GM12875 (cell line): ENCODE results near the gene SLC4A5.

Experiments
- H3K4me3 ChIP-seq: one replicate; pipeline ENCODE4 v1.5.1; 2011; ENCODE audit warnings: low read depth, low read length, control low read depth
- CTCF ChIP-seq: IDR thresholded peaks from 2 replicates; pipeline ENCODE4 v1.5.1; 2011; ENCODE audit warnings: low read depth, mild to moderate bottlenecking, control low read depth, inconsistent platforms, low read length, moderate library complexity, borderline replicate concordance; ENCODE audit not compliant: insufficient read depth

The SLC4A5 gene

GRCh38 chr2:74367789-74368188 lies 24.6 kb upstream of the SLC4A5 start:
- no peak for TF ChIP-seq CTCF
- no peak overlapping the region for H3K4me3 ChIP-seq

GRCh38 chr2:74366036-74366435 lies 22.8 kb upstream of the SLC4A5 start:
- H3K4me3 ChIP-seq: no peak overlapping the region
- TF ChIP-seq CTCF: no peak

GRCh38 chr2:74364533-74365505 lies 21.6 kb upstream of the SLC4A5 start:
- H3K4me3 ChIP-seq: no peak overlapping the region
- no peak for TF ChIP-seq CTCF

GRCh38 chr2:74361327-74361726 lies 18.1 kb upstream of the SLC4A5 start:
- no peak overlapping the region for H3K4me3 ChIP-seq
- TF ChIP-seq CTCF: no peak

- TF ChIP-seq CTCF: no peak
- H3K4me3 ChIP-seq: no peak overlapping the region
These were observed 14.4 kb upstream of the SLC4A5 start for GRCh38 chr2:74357627-74358026.

GRCh38 chr2:74349889-74350288 lies 6.7 kb upstream of the SLC4A5 start:
- no peak for TF ChIP-seq CTCF
- H3K4me3 ChIP-seq: no peak overlapping the region

GRCh38 chr2:74347742-74348141 lies 4.5 kb upstream of the SLC4A5 start:
- TF ChIP-seq CTCF: no peak
- H3K4me3 ChIP-seq: no peak overlapping the region
